GM18951 (cell line): ENCODE results near the gene JAZF1.

Experiments used
- POLR2A ChIP-seq: IDR thresholded peaks from 4 replicates; pipeline ENCODE4 v1.6.1; 2011; ENCODE audit warnings: mild to moderate bottlenecking; ENCODE audit not compliant: insufficient read length, insufficient read depth; ENCODE audit errors: extremely low read depth
- in situ Hi-C: fragments of 300-500 bp; cut with MboI; formaldehyde crosslinking; loops from one replicate; pipeline ENCODE4 v1.12.0; 2022; ENCODE audit warnings: low sequenced_read_pairs, mixed read lengths, inconsistent platforms; ENCODE audit not compliant: unreplicated experiment

JAZF1 gene

DNA sequence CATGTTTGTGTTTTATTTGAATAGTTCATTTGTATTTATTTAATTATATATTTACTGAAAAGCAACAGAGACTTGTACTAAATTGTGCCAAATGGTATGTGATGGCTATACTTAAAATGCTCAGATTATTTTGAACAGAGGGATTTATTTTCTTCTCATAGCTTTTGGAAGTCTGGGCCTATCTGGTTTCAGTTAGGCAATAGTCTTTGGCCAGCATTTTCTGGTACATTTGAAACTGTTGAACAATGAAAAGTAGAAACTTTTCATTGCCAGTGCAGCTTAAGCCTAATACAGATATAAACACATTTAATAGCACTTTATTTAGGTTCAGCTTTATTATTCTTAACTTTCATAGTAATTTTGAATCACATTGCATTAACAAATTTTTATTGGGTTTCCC lies 252.6 kb downstream of the JAZF1 start:
- TF ChIP-seq POLR2A: no peak
- in situ Hi-C loops: loop anchor here (10.0 kb wide), 1 partner anchor 723 kb away; the partner anchor contains the start of gene HOXA13

- TF ChIP-seq POLR2A: no peak
- in situ Hi-C loops: loop anchor here (10.0 kb wide), 1 partner anchor 721 kb away; the partner anchor contains the start of gene HOXA13
Measured at GRCh38 chr7:27925573-27926201, 254.9 kb downstream of the JAZF1 start.

GRCh38 chr7:27923642-27923980 lies 257.0 kb downstream of the JAZF1 start:
- in situ Hi-C loops: loop anchor here (10.0 to 25.0 kb wide), 2 partner anchors 236 to 719 kb away; partner anchors contain the start of gene HOXA13
- TF ChIP-seq POLR2A: no peak

- in situ Hi-C loops: loop anchor here (10.0 to 25.0 kb wide), 2 partner anchors 236 to 718 kb away; partner anchors contain the start of gene HOXA13
Measured at GRCh38 chr7:27922907-27923641, 257.5 kb downstream of the JAZF1 start.

DNA sequence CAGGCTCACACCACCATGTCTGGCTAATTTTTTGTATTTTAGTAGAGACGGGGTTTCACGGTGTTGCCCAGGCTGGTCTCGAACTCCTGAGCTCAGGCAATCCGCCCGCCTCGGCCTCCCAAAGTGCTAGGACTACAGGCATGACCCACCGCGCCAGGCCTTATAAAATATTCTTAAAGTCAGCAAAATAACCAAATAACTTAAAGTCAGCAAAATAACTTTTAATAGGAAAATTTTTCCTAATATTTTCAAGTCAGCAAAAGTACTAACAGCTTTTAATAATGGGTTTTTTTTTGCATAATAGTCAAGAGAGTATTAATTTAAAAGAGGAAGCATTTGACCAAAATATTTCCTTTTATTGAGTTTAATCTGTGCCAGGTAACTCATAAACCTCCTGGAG lies 258.2 kb downstream of the JAZF1 start:
- in situ Hi-C loops: loop anchor here (10.0 to 25.0 kb wide), 2 partner anchors 235 to 718 kb away; partner anchors contain the start of gene HOXA13

More at GRCh38 chr7:27922907-27923641, 257.5 kb downstream of the JAZF1 start:
- TF ChIP-seq POLR2A: no peak

DNA sequence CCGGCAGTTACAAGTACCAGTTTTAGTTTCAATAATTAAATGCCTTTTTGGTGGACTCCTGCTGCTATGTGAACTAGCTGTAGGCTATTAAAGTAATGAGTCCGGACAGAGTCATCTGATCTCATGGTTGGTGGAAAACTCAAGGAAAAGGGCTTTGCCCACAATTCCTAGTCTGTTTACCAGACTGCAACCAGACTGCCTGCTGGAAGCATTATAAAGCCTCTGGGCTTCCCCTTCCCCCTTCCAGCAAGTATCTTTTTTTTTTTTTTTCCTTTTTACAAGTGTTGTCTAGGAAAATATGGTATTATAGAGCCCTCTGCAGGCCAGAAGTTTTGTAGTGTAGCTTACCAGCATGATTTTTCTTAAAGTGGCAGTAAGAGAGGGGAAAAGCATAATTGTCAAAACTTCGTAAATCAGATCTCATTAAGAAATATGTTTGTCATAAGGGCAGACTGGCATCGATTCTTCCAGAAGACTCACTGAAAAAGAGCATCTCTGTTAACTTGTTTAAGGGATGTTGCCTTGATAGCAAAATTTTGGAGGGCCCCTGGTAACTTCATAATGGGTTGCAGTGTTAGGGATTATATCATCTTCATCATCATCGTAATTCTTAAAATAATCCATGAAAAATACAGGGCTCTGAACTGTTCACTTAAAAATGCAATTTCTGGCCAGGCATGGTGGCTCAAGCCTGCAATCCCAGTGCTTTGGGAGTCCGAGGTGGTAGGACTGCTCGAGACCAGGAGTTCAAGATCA lies 259.3 kb downstream of the JAZF1 start:
- TF ChIP-seq POLR2A: no peak
- in situ Hi-C loops: loop anchor here (10.0 to 25.0 kb wide), 2 partner anchors 234 to 716 kb away; partner anchors contain the start of gene HOXA13

DNA sequence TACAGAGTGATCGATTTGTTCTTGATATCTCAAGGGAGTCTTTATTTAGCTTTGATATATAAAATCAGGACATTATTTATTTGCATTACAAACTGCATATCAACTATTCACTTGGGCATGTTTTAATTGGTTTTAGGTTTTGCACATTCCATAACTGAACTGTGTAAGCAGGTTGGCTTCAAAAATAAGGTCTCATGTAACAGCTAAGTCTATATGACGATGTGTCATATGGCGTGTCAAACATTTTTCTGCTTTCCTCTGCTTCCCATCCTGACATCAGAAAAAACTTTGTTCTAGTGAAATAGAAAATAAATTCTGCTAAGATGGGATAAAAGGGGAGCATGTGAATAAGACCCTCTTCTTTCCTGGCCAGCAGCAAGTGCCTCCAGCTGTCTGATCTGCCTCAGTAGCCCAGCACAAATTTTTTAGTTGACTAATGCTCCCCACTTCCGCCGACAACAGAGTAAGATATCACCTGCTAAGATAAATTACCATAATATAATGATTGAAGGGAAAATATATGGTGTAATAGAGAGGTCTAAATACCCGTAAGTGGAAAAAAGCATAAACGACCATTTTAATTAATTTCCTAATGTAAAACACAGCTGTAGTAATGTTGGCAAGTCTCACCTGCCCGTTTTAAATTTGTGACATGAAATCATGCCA lies 260.2 kb downstream of the JAZF1 start:
- in situ Hi-C loops: loop anchor here (10.0 to 25.0 kb wide), 2 partner anchors 233 to 716 kb away; partner anchors contain the start of gene HOXA13
- TF ChIP-seq POLR2A: no peak

DNA sequence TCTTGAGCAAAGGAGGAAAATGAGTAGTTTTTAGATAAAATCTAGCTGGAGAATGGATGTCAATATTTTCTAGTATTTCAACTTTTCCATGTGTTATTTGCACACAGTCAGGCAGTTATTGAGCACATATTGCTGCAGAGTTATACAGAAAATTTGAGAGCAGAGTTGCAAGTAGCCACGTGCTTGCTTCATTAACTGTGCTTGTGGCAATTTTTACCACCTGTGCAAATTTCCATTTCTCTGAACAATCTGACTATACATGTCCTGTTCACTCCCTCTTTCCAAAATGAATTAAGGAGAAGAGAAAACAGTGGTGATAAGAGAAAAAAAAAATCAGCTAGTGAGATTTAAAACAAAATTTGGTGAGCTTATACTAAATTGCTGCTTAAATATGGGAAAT lies 262.1 kb downstream of the JAZF1 start:
- no peak for TF ChIP-seq POLR2A
- in situ Hi-C loops: loop anchor here (25.0 kb wide), 1 partner anchor 231 kb away; no protein-coding TSS in a partner anchor

- in situ Hi-C loops: loop anchor here (25.0 kb wide), 1 partner anchor 231 kb away; no protein-coding TSS in a partner anchor
- TF ChIP-seq POLR2A: no peak
Measured at GRCh38 chr7:27917774-27918314, 262.8 kb downstream of the JAZF1 start.

- in situ Hi-C loops: loop anchor here (25.0 kb wide), 1 partner anchor 230 kb away; no protein-coding TSS in a partner anchor
- TF ChIP-seq POLR2A: no peak
Measured at GRCh38 chr7:27917119-27917518, 263.5 kb downstream of the JAZF1 start.

DNA sequence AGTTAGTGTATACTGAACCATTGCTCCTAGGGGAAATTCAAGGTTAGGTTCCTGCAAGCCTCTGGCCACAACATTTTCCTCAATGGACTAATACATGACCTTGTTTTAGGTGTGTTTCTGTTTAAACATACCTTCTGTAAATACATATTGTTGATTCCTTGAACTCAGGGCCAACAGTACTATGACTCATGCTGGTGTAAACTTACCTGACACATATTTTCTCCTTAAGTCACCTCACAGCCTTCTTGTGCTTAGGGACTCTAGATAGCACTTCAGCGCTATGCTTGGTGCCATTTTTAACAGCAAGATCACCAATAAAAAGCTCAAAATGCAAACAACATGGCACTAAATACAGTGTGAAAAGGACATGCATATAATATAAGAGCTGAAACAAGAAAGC lies 264.2 kb downstream of the JAZF1 start:
- no peak for TF ChIP-seq POLR2A
- in situ Hi-C loops: loop anchor here (25.0 kb wide), 1 partner anchor 229 kb away; no protein-coding TSS in a partner anchor

DNA sequence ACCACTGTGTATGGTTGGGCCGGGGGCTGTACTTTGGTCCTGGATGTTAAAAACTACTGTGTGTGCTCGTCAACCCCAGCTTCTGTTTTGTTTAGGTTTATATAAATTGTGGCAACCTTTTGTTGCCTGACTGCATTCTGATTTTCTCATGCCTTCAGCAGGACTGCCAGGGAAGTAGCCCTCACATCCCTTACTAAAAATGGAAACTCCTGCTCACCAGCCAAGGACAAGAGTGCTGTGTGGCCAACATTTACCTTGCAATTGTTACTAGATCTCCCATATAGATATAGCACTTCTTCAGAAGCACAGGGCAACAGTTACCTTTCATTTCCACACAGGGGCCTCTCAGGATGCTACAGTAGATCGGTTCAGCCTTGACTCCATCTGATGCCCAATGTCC lies 266.2 kb downstream of the JAZF1 start:
- in situ Hi-C loops: loop anchor here (25.0 kb wide), 1 partner anchor 227 kb away; no protein-coding TSS in a partner anchor
- no peak for TF ChIP-seq POLR2A
